Measurements from ENCODE around the gene PPP1R11.
"Not testable (repeated sequence)": the region's sequence is repeated elsewhere in the genome, so short reads cannot be mapped to it uniquely, and the experiment has no call there.

The PPP1R11 gene

DNA sequence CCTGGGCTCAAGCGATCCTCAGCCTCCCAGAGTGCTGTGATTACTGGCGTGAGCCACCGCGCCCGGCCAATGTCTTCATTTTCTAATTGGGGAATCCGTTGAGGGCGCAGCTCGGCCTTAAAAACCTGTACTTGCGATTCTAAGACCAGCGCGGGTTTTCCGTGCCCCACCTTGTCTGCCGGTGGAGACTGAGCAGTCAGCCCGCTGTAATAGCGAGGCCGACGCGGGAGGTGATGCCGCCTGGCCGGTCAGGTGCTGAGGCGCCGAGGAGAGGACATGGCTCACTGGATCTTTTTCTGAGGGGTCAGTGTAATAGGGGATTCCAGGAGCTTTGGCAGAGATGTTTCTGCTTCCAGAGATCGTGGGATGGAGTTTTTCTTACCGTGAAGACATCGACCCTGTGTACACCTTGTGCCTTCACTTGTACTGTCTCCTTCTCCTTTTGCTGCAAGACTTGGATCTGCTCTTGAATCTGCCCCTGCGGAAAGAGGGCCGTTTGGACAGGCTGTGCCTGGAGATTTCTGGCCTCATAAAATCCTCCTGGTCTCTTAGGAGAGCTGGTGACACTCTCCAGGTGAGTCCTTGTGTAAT is 44.4 kb downstream of the PPP1R11 start:
- H3K27me3 ChIP-seq (ENCODE audit: insufficient read depth, low read length) = peaks cover 20% of the 10 kb centered on the region

DNA sequence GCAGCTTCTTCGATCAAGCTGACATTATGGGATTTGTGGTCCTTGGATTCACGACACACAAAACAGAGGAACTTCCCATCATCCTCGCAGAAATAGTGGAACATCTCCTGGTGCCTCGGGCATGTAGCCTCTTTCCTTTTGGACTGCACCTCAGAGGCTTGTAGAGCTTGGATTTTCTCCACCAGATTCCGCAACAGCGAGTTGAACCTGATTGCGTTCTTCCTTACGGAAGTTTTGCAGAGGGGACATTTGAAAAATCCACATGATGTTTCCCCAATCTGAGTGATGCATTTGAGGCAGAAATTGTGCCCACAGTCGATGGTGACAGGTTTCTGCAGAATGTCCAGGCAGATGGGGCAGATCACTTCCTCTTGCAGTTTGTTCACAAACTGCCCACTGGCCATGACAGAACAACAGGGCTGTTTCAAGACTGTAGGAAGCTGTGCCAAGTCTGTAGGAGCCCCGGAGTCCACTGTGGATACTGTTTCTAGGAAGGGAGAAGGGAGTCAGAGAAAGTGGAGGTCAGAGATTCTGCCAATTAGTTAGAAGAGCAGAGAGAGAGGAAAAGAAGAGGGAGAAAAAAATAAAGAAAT is 45.5 kb downstream of the PPP1R11 start:
- no peaks in the 10 kb centered on the region for H3K9me3 ChIP-seq (ENCODE audit: low read length)
- H3K4me3 ChIP-seq (ENCODE audit: low read length) = no peak overlapping the region
- no peak overlapping the region for H2AFZ ChIP-seq (ENCODE audit: low read depth, low read length)
- peaks cover 20% of the 10 kb centered on the region for H3K27me3 ChIP-seq (ENCODE audit: insufficient read depth, low read length)
- no peaks in the 10 kb centered on the region for H3K36me3 ChIP-seq (ENCODE audit: insufficient read depth, low read length)
- H3K4me1 ChIP-seq (ENCODE audit: insufficient read depth, low read length) = no peaks in the 10 kb centered on the region

More for the DNA sequence above, 44.4 kb downstream of the PPP1R11 start:
- H3K4me3 ChIP-seq (ENCODE audit: low read length) = no peak overlapping the region
- H2AFZ ChIP-seq (ENCODE audit: low read depth, low read length) = no peak overlapping the region
- no peaks in the 10 kb centered on the region for H3K36me3 ChIP-seq (ENCODE audit: insufficient read depth, low read length)
- no peaks in the 10 kb centered on the region for H3K9me3 ChIP-seq (ENCODE audit: low read length)
- no peaks in the 10 kb centered on the region for H3K4me1 ChIP-seq (ENCODE audit: insufficient read depth, low read length)

DNA sequence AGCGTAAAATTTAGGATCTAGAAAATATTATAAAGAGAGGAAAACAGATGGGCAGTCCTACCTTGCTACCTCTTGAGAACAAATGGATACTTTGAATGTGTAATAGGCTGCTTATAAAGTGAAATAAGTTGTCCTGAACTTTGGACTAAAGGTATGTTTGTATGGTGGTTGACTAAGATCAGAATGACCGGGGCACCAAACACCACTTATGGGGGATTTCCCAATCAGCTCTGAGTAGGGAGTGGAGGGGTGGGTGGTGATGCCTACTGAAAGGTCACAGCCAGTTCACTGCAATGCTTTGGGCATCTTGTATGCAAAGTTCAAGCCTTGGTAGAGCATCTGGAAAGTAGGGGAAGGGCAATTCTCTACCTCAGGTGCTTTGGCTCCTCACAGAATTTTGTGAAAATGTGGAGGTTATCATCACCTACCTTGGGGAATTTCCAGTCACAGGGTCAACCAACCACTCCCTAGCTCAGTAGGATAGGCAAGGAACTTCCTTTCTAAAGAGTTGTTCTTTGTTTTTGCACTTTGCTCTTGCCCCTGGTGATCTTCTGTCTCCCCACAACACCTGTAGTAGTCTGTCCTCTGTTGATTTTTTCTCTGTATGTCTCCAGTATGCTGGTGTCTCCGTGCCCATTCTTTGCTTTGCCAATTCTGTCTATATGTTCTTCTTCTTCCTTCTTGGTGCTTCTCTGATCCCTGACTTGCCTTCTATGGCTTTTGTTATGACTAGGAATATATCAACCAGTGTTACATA is 46.2 kb downstream of the PPP1R11 start, which contains the start of gene TRIM31:
TRIM31 (minus strand) TSS at position 88 of the 757 bp plus-strand sequence. CDS start 285 bp downstream, outside the sequence.
- H3K4me1 ChIP-seq (ENCODE audit: insufficient read depth, low read length) = no peaks in the 10 kb centered on the region
- no peak within 1 kb of the TSS for H2AFZ ChIP-seq (ENCODE audit: low read depth, low read length)
- H3K36me3 ChIP-seq (ENCODE audit: insufficient read depth, low read length) = no peaks in the 10 kb centered on the region
- no peaks in the 10 kb centered on the region for H3K9me3 ChIP-seq (ENCODE audit: low read length)
- H3K4me3 ChIP-seq (ENCODE audit: low read length) = no peak within 1 kb of the TSS
- peaks cover 15% of the 10 kb centered on the region for H3K27me3 ChIP-seq (ENCODE audit: insufficient read depth, low read length)

DNA sequence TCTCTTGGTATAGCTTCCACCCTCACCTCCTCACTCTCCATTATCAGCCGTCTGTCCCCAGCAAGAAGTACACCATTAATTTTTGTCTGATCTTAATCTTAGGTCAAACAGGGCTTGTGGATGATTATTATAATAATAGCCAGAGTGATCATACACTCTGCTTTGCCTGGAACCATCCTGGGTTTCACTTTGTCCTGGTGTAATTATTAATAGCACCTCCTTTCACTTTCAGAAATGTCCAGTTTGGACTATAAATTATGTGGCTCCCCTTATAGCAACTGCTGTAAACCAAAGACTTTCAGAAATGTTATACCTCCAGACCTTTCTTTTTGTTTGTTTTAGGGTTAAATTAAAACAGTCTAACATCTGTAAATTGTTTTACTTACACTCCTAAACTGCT is 46.8 kb downstream of the PPP1R11 start:
- Histone ChIP-seq H3K9me3 (ENCODE audit: low read length) (no peaks in the 10 kb centered on the region), H3K4me1 (ENCODE audit: insufficient read depth, low read length) (no peaks in the 10 kb centered on the region), H3K36me3 (ENCODE audit: insufficient read depth, low read length) (no peaks in the 10 kb centered on the region), H3K4me3 (ENCODE audit: low read length) (no peak overlapping the region), H3K27me3 (ENCODE audit: insufficient read depth, low read length) (peaks cover 12% of the 10 kb centered on the region), H2AFZ (ENCODE audit: low read depth, low read length) (no peak overlapping the region)

DNA sequence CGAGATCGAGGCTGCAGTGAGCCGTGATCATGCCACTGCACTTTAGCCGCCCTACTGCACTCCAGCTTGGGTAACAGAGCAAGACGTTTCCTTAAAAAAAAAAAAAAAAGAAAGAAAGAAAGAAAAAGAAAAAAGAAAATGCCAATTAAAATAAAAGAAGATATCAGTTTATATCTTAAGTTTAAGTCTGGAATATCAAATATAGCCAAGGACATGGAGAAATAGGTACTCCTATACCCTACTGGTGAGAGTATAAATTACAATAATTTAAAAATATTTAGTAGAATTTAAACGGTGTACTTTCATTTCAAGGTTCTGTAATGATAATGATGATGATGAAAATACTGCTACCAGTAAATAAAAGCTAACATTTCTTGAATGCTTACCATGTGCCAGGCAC is 49.7 kb downstream of the PPP1R11 start:
- no peaks in the 10 kb centered on the region for H3K4me1 ChIP-seq (ENCODE audit: insufficient read depth, low read length)
- H3K27me3 ChIP-seq (ENCODE audit: insufficient read depth, low read length) = peaks cover 20% of the 10 kb centered on the region
- no peak overlapping the region for H3K4me3 ChIP-seq (ENCODE audit: low read length)
- H2AFZ ChIP-seq (ENCODE audit: low read depth, low read length) = no peak overlapping the region
- H3K9me3 ChIP-seq (ENCODE audit: low read length) = no peaks in the 10 kb centered on the region
- no peaks in the 10 kb centered on the region for H3K36me3 ChIP-seq (ENCODE audit: insufficient read depth, low read length)

DNA sequence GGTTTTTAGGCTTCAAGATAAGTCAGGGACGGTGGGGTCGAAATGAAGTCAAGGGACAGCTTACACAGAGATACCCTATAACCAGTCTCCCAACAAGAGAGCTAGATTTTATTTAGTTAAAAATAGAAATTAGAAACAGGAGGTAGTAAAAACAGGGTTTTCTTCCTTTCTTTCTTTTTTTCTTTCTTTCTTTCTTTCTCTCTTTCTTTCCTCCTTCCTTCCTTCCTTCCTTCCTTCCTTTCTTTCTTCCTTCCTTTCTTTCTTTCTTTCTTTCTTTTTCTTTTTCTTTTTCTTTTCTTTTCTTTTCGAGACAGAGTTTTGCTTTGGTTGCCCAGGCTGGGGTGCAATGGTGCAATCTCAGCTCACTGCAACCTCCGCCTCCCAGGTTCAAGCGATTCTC is 51.7 kb downstream of the PPP1R11 start:
- H3K27me3 ChIP-seq (ENCODE audit: insufficient read depth, low read length); H3K4me3 ChIP-seq (ENCODE audit: low read length); H2AFZ ChIP-seq (ENCODE audit: low read depth, low read length); H3K9me3 ChIP-seq (ENCODE audit: low read length); H3K36me3 ChIP-seq (ENCODE audit: insufficient read depth, low read length); H3K4me1 ChIP-seq (ENCODE audit: insufficient read depth, low read length): not testable (repeated sequence)
